GM12872 (cell line): ENCODE measurements around the gene EOMES.

Experiments used
- CTCF ChIP-seq: IDR thresholded peaks from 3 replicates; pipeline ENCODE4 v1.5.1; 2011; ENCODE audit warnings: low read depth, mild to moderate bottlenecking, low read length, moderate library complexity; ENCODE audit not compliant: insufficient read depth

The EOMES gene

GRCh38 chr3:27718459-27718858 lies 3.7 kb downstream of the EOMES start:
- TF ChIP-seq CTCF, result no peak

- no peak for TF ChIP-seq CTCF
These were observed 4.8 kb downstream of the EOMES start for GRCh38 chr3:27717200-27717852.

- no peak for TF ChIP-seq CTCF
These were observed 5.8 kb downstream of the EOMES start for GRCh38 chr3:27716309-27716708.

- TF ChIP-seq CTCF, result no peak
These were observed 6.3 kb downstream of the EOMES start for GRCh38 chr3:27715863-27716262.

- TF ChIP-seq CTCF, result no peak
These were observed 6.7 kb downstream of the EOMES start for GRCh38 chr3:27715454-27715806.

GRCh38 chr3:27714692-27715453 lies 7.2 kb downstream of the EOMES start:
- no peak for TF ChIP-seq CTCF

- TF ChIP-seq CTCF, result no peak
These were observed 8.0 kb downstream of the EOMES start for GRCh38 chr3:27714146-27714526.
